Subcutaneous abdominal adipose tissue (tissue), 5 donors: ENCODE data around the gene TRPM2.

Experiments used
- H3K27ac ChIP-seq: one replicate; pipeline ENCODE4 v1.7.0; 2013; ENCODE audit warnings: low read depth, mild to moderate bottlenecking, inconsistent platforms, low read length, moderate library complexity
- H3K27me3 ChIP-seq, 5 donors: one replicate each; pipeline ENCODE4 v1.7.0; 2013; ENCODE audit warnings: low read length in 5 of 5, inconsistent platforms in 1 of 5; ENCODE audit not compliant: control insufficient read depth in 5 of 5, insufficient read depth in 4 of 5
- H3K36me3 ChIP-seq, 5 donors: one replicate each; pipeline ENCODE4 v1.7.0; 2013; ENCODE audit warnings: low read length in 5 of 5; ENCODE audit not compliant: control insufficient read depth in 5 of 5, insufficient read depth in 5 of 5
- H3K4me1 ChIP-seq, 5 donors: one replicate each; pipeline ENCODE4 v1.7.0; 2013; ENCODE audit warnings: low read length in 5 of 5, mild to moderate bottlenecking in 3 of 5, moderate library complexity in 1 of 5; ENCODE audit not compliant: control insufficient read depth in 5 of 5, insufficient read depth in 5 of 5
- H3K4me3 ChIP-seq, 5 donors: one replicate each; pipeline ENCODE4 v1.7.0; 2013; ENCODE audit warnings: low read length in 5 of 5, low read depth in 1 of 5
- H3K9ac ChIP-seq, 5 donors: one replicate each; pipeline ENCODE4 v1.7.0; 2013; ENCODE audit warnings: low read length in 5 of 5, mild to moderate bottlenecking in 4 of 5, moderate library complexity in 3 of 5
- H3K9me3 ChIP-seq, 5 donors: one replicate each; pipeline ENCODE4 v1.7.0; 2013; ENCODE audit warnings: low read length in 5 of 5; ENCODE audit not compliant: control insufficient read depth in 5 of 5
- donor health status: healthy.
- donor health status: healthy.
- donor health status: healthy.
- donor health status: healthy.
- donor health status: healthy.

Gene TRPM2

DNA sequence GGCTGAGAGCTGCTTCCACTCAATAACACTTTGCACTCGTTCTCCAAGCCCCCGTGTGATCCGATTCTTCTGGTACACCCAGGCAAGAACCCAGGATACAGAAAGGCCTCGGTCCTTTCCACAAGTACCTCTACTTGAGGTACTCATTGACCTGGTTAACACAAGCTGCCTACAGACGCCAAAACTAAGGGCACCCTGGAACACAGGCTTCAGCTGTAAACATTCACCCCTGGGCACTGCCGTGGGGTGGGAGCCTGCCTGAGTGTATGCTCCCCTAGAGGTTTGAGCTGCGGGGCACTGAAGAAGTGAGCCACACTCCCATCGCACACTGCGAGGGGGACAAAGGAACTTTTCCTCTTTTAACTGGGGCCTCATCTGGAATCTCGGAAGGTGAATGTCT lies 132.4 kb downstream of the TRPM2 start:
- Histone ChIP-seq H3K9ac (peak overlapping the region in 1 of 5 donors; percentile 35), H3K9me3 (peaks cover 0 to 3% (median 0%) of the 10 kb centered on the region in 5 donors), H3K4me3 (peak overlapping the region in 4 of 5 donors; percentile 31 to 67 (median 42)), H3K4me1 (peaks cover 0 to 15% (median 6%) of the 10 kb centered on the region in 5 donors), H3K27ac (no peak overlapping the region), H3K27me3 (peaks cover 0 to 3% (median 0%) of the 10 kb centered on the region in 5 donors), H3K36me3 (no peaks in the 10 kb centered on the region)

DNA sequence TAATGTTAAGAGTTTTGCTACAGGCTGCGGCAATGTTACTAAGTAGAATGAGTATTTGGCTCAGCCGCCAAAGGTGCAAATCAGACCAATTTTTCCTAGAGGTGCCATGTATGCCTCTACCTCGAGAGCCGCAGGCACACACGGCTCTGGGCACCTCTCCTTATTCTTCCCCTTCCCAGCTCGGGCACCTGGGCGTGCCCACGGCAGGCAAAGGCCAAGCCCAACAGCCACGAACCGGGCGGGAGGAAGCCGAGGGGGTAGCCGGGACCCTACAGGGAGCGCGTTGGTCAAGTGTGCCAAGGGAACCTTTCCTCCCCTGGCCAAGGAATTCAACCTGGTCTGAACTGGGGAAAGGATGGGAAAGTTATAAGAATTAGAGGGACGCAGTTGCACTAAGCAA lies 132.9 kb downstream of the TRPM2 start:
- Histone ChIP-seq H3K27ac (no peak overlapping the region), H3K4me3 (peak overlapping the region in 1 of 5 donors; percentile 67), H3K27me3 (peaks cover 0 to 3% (median 0%) of the 10 kb centered on the region in 5 donors), H3K9ac (no peak overlapping the region), H3K9me3 (peaks cover 0 to 3% (median 0%) of the 10 kb centered on the region in 5 donors), H3K36me3 (no peaks in the 10 kb centered on the region), H3K4me1 (peaks cover 0 to 15% (median 6%) of the 10 kb centered on the region in 5 donors)

DNA sequence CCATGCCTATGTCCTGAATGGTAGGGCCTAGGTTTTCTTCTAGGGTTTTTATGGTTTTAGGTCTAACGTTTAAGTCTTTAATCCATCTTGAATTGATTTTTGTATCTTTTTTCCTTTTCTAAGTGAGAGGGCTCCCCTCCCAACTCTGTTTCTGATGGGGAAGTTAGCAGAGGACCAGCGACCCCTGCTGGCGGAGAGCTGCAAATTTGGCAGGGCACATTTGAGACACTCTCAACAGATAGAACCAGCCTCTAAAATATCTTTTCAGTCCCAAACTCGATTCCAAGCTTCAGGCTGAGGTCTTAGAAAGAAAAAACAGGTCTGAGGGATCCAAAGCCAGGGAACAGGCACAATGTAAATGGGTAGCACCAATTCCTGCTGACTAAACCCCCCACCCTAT lies 134.4 kb downstream of the TRPM2 start:
- no peaks in the 10 kb centered on the region for H3K36me3 ChIP-seq
- H3K9ac ChIP-seq: no peak overlapping the region
- H3K9me3 ChIP-seq: peaks cover 0 to 12% (median 3%) of the 10 kb centered on the region in 5 donors
- no peak overlapping the region for H3K4me3 ChIP-seq
- H3K4me1 ChIP-seq: peaks cover 0 to 15% (median 1%) of the 10 kb centered on the region in 5 donors
- H3K27ac ChIP-seq: no peak overlapping the region
- H3K27me3 ChIP-seq: peaks cover 0 to 3% (median 0%) of the 10 kb centered on the region in 5 donors

DNA sequence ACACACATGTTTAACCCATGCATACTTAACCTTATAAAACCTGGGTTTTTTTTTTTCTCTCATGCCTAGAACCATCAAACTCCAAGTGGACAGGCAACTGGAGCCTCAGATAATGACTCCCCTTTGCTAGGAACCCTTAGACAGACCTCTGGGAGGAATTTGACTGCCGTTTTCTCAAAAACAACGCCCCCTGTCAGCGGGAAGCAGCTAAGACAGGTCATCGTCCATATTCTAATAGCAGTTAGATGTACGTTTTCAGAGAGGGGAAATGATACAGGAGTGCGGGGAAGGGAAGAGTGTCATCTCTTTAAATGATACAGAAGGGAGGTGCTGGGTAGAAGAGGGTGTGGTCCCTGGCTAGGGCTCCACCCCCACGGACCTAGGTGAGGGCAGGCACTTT lies 136.5 kb downstream of the TRPM2 start:
- Histone ChIP-seq H3K27ac (no peak overlapping the region), H3K4me3 (no peak overlapping the region), H3K36me3 (no peaks in the 10 kb centered on the region), H3K9me3 (peaks cover 0 to 18% (median 14%) of the 10 kb centered on the region in 5 donors), H3K9ac (no peak overlapping the region), H3K4me1 (peaks cover 0 to 14% (median 0%) of the 10 kb centered on the region in 5 donors), H3K27me3 (peaks cover 0 to 2% (median 0%) of the 10 kb centered on the region in 5 donors)

DNA sequence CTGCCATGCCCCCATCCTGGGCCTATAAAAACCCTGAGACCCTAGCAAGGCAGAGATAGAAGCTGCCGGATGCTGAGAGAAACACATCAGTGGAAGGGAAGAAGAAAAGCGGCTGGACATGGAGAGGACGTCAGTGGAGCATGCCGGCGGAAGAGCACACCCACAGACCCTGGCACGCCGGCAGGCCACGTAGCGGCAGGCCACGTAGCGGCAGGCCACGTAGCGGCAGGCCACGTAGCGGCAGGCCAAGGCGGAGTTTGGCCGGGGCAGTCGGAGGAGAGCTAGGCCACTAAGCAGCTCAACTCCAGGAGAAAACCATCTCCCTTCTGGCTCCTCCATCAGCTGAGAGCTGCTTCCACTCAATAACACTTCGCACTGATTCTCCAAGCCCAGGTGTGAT lies 137.0 kb downstream of the TRPM2 start:
- peaks cover 0 to 12% (median 0%) of the 10 kb centered on the region in 5 donors for H3K4me1 ChIP-seq
- no peaks in the 10 kb centered on the region for H3K36me3 ChIP-seq
- peaks cover 0 to 2% (median 0%) of the 10 kb centered on the region in 5 donors for H3K27me3 ChIP-seq

DNA sequence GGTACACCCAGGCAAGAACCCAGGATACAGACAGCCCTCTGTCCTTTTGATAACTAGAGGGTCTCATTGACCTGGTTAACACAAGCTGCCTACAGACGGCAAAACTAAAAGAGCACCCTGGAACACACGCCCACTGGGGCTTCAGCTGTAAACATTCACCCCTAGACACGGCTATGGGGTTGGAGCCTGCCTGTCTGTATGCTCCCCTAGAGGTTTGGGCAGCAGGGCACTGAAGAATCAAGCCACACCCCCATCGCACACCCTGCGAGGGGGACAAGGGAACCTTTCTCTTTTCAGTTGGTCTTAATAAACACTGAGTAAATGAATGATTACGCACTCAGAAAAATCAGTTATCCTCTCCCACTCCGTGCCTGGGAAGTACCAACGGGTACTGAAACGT lies 137.4 kb downstream of the TRPM2 start:
- Histone ChIP-seq H3K9me3 (peaks cover 0 to 18% (median 14%) of the 10 kb centered on the region in 5 donors), H3K27me3 (peaks cover 0 to 2% (median 0%) of the 10 kb centered on the region in 5 donors), H3K9ac (no peak overlapping the region), H3K27ac (no peak overlapping the region), H3K4me1 (peaks cover 0 to 7% (median 0%) of the 10 kb centered on the region in 5 donors), H3K4me3 (no peak overlapping the region), H3K36me3 (no peaks in the 10 kb centered on the region)

More for the DNA sequence above, 137.0 kb downstream of the TRPM2 start:
- Histone ChIP-seq H3K9me3 (peaks cover 0 to 18% (median 14%) of the 10 kb centered on the region in 5 donors), H3K27ac (no peak overlapping the region), H3K9ac (no peak overlapping the region), H3K4me3 (no peak overlapping the region)
